GM18907 (cell line): ENCODE measurements around the gene ZFYVE19.
A peak's percentile ranks its signal among the peaks of the same experiment; 100 is the strongest.

Experiments used
- ATAC-seq: cut with Tn5 transposase; IDR thresholded peaks from one replicate; pipeline ENCODE4 v1.9.1; 2021; ENCODE audit warnings: mild to moderate bottlenecking, moderate library complexity; ENCODE audit not compliant: unreplicated experiment

The ZFYVE19 gene

DNA sequence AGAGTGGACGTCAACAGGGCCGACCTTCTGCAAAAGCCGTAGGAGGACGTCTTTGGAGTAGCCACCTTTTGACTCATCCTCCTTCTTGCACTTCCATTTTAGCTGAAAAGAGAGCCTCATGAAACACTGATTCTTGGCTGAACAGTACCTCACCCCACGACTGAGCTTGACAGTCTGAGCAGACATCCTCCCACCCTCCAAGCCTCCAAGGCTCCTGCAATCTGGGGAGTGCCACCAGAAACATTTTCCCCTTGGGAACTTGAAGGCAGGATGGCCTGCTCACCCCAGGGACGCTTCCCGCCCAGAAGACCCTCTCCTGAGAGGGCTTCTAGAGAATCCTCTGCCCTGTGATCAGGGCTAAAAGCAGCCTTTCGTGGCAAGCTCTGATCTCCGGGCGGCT is 31.9 kb upstream of the ZFYVE19 start:
- ATAC-seq, result no peak

DNA sequence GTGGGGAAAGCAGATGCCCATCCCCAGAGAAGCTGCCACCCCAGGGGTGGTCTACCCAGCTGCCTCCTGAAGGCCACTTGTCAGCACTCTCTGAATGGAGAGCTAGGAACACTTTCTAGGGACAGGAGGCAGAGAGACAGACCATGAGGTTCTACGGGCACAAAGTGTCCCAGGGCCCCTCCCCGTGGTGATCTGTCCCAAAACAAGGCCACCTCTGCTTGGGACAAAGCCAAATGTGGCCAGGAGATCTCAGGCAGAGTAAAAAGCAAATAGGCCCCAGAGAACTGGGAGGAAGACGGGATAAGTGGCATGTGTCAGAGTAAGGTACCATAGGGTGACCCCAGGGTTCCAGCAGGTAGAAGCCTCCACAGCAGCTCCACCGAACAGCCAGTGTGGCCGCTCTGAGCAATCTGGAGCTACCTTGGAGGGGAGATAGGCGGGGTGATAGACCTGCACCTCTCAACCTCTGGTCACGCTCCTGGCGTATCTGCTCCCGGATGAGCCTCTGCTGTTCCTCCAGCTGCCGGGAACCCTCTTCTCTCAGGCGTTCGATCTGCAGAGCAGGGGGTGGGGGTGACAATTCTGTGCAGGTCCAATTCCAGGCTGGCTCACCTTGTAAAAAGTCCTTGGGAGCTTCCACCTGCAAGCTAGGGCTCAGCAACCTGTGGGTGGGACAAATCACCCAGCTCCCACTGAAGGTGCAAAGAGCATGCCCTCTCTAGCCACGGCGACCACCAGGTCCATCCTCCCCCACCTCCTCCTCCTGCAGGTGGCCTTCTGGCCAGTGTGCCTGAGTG is 31.0 kb upstream of the ZFYVE19 start:
- ATAC-seq, result no peak

GRCh38 chr15:40776537-40777141 is 30.2 kb upstream of the ZFYVE19 start:
- ATAC-seq, result no peak

DNA sequence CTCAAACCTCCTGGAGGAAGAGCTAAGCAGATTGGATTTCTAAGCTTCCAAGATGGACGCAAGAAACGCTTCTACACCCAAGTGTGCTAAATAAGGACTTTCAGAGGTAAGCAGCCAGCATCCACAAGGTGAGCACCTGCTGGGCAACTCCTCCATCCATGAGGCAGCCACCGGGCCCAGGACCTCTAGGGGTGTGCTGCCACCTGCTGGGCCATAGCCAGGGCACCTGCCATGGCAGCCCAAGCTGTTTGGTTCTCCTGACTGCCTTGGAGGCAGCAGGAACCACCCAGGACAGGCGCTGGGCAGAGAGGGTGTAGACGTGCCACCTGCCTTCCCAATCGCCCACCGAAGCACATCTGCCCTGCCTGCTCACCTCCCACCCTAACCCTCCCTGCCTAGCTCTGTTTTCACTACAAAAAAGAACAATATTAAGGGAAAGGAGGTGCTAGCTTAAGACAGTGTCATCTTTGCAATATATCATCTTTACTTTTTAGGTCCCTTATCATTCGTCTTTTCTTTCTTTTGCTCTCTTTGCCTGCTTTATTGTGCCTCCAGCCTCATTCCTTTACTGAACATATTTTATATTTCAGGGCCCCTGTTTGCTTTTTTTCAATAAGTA is 24.2 kb upstream of the ZFYVE19 start:
- peak; percentile 71 for ATAC-seq

GRCh38 chr15:40785164-40785563 is 21.7 kb upstream of the ZFYVE19 start:
- no peak for ATAC-seq

DNA sequence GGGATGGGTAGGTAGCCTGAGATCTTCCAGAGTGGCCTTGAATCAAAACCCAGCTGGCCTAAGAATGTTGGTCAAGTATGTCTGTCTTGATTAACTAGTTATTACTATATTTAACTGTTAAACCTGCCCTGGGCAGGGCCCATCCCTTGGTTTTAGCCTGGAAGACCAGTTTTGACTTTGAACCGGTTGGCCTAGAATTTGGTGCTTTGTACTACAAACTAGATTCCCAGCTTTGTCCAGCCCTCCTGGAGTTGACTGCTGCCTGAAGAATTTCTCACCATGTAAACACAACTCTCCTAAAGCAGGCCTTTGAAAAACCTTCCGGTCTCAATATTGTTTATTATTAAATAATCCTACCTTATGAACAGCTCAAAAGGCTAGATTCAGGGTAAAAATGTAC is 21.1 kb upstream of the ZFYVE19 start:
- no peak for ATAC-seq

DNA sequence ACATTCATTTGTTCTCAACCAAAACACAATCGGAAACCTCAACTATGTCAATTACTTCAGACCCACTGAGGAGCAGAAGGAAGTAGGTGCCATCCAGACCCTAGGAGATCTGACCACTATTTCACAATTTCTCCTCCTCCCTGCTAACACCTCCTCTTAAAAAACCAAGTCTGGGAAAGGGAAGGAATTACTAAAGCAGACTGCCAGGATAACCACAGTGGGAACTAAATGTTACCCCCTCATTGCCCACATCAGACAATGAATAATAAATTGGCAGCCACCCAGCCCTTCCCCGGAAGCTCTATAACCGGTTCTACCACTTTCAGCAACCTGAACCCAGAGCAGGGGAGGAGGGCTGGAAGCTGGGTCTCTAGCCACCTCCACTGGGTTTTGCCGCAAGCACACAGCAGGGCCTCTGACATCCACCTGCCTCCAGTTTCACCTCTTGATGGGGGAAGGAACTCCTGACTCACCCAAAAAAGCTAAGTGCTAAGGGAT is 19.5 kb upstream of the ZFYVE19 start:
- ATAC-seq, result no peak

DNA sequence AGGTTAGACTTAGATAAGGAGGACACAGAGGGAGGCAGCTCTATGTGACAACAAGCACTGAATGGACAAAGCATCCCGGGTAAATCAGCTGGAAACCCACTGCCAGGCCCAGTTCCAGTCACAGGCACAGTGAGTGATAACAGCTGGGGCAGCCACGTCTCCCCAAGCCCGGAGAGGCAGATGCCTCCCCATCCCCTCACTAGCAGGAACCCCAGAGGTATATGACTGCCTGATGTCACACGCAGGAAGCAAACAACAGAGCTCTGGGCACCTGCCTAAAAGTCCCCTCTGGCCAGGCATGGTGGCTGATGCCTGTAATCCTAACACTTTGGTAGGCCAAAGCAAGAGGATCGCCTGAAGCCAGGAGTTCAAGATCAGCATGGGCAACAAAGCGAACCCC is 18.9 kb upstream of the ZFYVE19 start:
- no peak for ATAC-seq

DNA sequence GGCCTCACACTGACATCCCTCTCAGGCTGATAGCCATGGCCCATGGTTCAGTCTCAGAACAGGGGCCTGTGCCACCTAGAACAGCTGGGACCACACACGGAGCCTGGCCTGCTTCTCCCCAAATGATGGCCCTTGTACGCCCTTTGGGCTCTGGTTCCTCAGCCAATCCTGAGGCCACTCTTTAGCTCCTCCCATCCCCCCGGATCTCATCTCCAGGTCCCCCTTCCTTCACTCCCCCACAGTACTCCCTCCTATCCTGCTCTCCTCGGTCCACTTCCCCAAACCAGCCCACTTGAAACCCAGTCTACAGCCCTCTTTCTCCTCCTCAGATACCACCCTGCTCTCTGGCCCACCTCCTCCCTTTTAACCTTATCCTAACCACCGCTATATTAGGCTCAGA is 17.8 kb upstream of the ZFYVE19 start:
- no peak for ATAC-seq

DNA sequence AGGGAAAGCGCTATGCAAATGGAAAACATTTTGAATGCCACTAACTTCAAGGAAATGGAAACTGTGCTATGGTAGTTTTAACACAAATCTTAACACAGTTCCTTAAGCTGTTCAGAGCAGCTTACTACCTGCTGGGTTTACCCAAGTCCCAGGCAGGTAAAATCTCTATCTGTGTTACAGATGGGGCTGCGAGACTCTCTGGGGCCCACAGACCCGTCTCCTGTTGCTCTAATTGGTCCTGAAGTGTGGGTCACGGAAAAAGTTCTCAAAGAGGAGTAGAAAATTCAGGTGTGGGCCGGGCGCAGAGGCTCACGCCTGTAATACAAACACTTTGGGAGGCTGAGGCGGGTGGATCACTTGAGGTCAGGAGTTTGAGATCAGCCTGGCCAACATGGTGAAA is 16.9 kb upstream of the ZFYVE19 start:
- no peak for ATAC-seq

DNA sequence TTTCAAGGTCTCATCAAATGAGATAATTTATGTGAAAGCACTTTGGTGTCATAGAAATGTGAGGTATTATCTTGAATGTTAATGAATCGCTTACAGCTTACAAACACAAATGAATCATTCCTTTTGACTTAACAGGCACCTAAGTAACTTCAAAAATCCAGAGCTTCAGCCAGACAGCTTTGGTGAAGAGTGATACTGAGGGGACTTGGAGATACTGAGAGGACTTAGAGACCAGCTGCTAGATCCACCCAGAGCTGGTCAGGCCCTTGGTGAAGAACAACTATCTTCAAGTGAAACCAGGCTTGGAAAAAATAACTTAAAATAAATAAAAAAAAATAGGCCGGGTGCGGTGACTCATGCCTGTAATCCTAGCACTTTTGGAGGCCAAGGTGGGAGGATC is 16.2 kb upstream of the ZFYVE19 start:
- no peak for ATAC-seq

DNA sequence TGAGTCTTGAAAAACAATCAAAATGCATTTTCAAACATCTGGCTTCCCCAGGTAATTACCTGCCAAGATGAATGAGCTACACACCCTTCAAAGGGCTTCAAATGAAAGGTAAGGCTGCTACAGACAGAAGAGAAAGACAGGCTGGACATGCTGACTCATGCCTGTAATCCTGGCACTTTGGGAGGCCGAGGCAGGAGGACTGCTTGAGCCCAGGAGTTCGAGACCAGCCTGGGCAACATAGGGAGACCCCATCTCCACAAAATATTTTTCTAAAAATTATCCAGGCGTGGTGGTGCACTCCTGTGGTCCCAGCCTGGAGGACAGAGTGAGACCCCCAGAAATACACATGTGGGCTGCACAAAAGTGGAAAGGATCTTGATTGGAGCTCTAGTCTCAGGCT is 14.5 kb upstream of the ZFYVE19 start:
- no peak for ATAC-seq

- no peak for ATAC-seq
These were observed 13.5 kb upstream of the ZFYVE19 start for GRCh38 chr15:40793216-40793989.

GRCh38 chr15:40796041-40796440 is 10.8 kb upstream of the ZFYVE19 start:
- no peak for ATAC-seq

GRCh38 chr15:40796512-40796911 is 10.4 kb upstream of the ZFYVE19 start:
- ATAC-seq, result no peak

DNA sequence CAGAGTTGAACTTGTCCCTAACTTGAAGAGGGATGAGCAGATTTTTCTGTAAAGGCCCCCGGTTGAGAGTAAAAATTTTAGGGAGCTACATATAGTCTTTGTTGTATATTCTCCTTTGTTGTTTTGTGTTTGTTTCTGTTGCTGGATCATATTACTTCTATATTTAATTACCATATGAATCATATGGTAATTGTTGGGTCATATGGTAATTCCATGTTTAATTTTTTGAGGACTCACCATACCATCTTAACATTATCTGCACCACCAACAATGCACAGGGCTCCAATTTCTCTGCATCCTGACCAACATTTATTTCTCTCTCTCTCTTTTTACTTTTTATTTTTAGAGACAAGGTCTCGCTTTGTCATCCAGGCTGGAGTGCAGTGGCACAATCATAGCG is 7.4 kb upstream of the ZFYVE19 start:
- no peak for ATAC-seq

DNA sequence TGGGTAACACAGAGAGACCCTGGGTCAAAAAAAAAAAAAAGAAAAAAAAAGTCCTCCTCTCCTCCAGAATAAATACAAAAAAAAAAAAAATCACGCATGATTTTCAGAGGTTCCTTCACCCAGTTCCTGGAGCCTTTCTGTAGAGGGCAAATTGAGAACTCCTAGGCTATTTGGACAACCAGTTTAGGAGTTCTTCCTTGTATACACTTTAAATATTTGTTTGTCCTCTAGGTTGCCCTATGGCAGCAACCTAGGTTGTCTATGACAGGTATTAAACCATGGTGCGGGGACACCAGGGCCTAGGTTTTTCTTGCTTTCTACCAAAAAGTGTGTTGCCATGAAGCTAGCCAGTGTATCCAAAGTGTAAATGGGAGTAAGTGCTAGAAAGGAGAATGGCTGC is 3.8 kb upstream of the ZFYVE19 start:
- no peak for ATAC-seq

DNA sequence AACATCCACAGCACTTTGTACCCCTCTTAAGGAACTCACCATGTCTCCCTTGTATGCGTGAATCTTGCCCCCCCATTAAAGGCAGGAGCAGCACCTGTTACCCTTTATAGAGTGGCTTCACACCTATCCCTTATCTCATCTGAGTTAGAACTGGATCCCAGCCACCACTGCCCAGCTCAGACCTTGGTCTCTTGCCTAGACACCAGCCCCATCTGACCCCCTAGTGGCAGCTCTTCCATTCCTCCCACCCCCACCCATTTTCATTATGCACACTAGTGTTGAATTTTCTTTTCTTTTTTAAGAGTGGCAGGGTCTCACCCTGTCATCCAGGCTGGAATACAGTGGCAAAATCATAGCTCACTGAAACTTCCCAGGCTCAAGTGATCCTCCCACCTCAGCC is 3.2 kb upstream of the ZFYVE19 start:
- no peak for ATAC-seq

DNA sequence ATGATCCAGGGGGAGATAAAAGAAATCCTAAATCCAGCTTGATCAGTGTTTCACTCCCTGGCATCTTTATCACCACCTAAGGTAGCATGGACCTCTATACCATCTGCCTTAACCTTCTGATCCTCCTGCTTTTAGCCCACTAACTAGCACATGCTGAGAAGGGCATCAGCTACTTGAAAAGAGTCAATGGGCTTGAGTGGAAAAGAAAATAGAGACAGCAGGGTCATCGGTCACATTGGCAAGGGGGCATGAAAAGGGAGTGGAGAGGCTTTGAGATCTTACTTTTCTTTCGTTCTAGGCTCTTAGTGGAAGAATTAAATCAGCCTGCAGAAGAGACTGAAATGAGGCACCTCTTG is 239 bp upstream of the ZFYVE19 start:
- ATAC-seq, result no peak

GRCh38 chr15:40807888-40808461 is 1.1 kb downstream of the ZFYVE19 start:
- no peak for ATAC-seq

DNA sequence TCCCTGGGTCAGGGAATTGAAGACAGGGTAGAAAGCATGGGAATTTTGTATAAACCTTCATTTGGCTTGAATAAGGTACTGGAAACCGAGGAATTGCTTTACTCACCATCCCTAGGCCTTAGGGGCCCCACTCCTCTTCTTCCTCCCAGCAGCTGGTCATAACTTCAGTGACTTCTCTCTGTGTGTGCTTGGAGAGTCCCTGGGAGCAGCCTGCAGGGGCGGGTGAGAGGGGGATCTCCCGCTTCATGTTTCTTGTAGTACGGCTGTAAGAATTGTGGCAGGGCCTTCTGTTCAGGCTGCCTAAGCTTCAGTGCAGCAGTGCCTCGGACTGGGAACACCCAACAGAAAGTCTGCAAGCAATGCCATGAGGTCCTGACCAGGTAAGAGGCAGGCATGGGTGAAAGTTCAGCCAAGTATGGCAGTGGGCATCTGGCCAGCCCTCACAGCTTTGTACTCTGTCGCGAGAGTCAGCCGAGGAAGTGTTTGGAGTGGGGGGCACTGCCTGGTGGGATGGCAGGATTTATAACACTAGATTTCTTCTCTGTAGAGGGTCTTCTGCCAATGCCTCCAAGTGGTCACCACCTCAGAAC is 2.1 kb downstream of the ZFYVE19 start:
- no peak for ATAC-seq
